PC-3 (cell line): ENCODE measurements around the gene TCL1A. TPM values are rescaled to one million over a fixed set of nuclear protein-coding genes. Genes with fewer than 3 reads are reported as not detected.

ENCODE experiments used
- ATAC-seq: fragments of 200-7000 bp; cut with Tn5 transposase; 2 replicates; pipeline ENCODE4 v1.9.1; 2020; ENCODE audit warnings: mild to moderate bottlenecking, moderate library complexity
- BruUV-seq: library from RNA; stranded (reverse); fragments of 400-500 nt; replicated peaks from 2 replicates; lab custom pipeline; 2021; lab: Mats Ljungman, UMichigan
- CTCF ChIA-PET: fragments of 300-600 bp; sonication (Branson Sonifier 250); formaldehyde crosslinking; loops from one replicate; lab custom pipeline; 2022; ENCODE audit warnings: antibody characterized with exemption; lab: Charles Lee
- POLR2A ChIA-PET: fragments of 300-600 bp; sonication (Branson Sonifier 250); formaldehyde crosslinking; loops from one replicate; lab custom pipeline; 2022; ENCODE audit warnings: antibody characterized with exemption; ENCODE audit not compliant: unreplicated experiment; lab: Charles Lee
- DNase-seq: peaks from one replicate; pipeline ENCODE4 v3.0.0-alpha.2; 2015
- H2AFZ ChIP-seq: fragments of 300-600 bp; sonication (generic); 2 replicates; pipeline ENCODE4 v1.6.0; 2016; ENCODE audit warnings: antibody characterized with exemption, low read length
- H3F3A ChIP-seq: fragments of 300-600 bp; sonication (generic); one replicate; pipeline ENCODE4 v1.6.0; 2017; ENCODE audit warnings: antibody characterized with exemption, low read length, control low read depth, mild to moderate bottlenecking; ENCODE audit not compliant: unreplicated experiment
- H3K27ac ChIP-seq: fragments of 300-600 bp; sonication (generic); 2 replicates; pipeline ENCODE4 v1.5.1; 2016; ENCODE audit warnings: mild to moderate bottlenecking, low read length
- H3K27me3 ChIP-seq: fragments of 300-600 bp; sonication (generic); 2 replicates; pipeline ENCODE4 v1.6.1; 2016; ENCODE audit warnings: low read length, mixed read lengths
- H3K36me3 ChIP-seq: fragments of 300-600 bp; sonication (generic); 2 replicates; pipeline ENCODE4 v1.6.1; 2016; ENCODE audit warnings: low read depth, mixed run types, low read length, mixed read lengths
- H3K4me1 ChIP-seq: fragments of 300-600 bp; sonication (generic); 2 replicates; pipeline ENCODE4 v1.5.1; 2016; ENCODE audit warnings: low read length; ENCODE audit not compliant: insufficient read depth
- H3K4me2 ChIP-seq: fragments of 300-600 bp; sonication (generic); 2 replicates; pipeline ENCODE4 v1.6.0; 2016; ENCODE audit warnings: low read length
- H3K4me3 ChIP-seq: fragments of 300-600 bp; sonication (generic); 2 replicates; pipeline ENCODE4 v1.5.1; 2016; ENCODE audit warnings: mild to moderate bottlenecking, low read length, mixed read lengths
- H3K79me2 ChIP-seq: fragments of 300-600 bp; sonication (generic); 2 replicates; pipeline ENCODE4 v1.6.1; 2017; ENCODE audit warnings: low read length, mixed read lengths
- H3K9ac ChIP-seq: fragments of 300-600 bp; sonication (generic); 2 replicates; pipeline ENCODE4 v1.6.0; 2016; ENCODE audit warnings: mild to moderate bottlenecking, low read length
- H3K9me2 ChIP-seq: fragments of 300-600 bp; sonication (generic); replicated peaks from 2 replicates; pipeline ENCODE4 v1.6.1; 2016; ENCODE audit warnings: mixed run types, low read length, mixed read lengths
- H3K9me3 ChIP-seq: fragments of 300-600 bp; sonication (generic); 2 replicates; pipeline ENCODE4 v1.6.1; 2016; ENCODE audit warnings: low read length, mixed read lengths
- H4K20me1 ChIP-seq: fragments of 300-600 bp; sonication (generic); 2 replicates; pipeline ENCODE4 v1.6.1; 2016; ENCODE audit warnings: low read length, mixed read lengths
- EZH2 ChIP-seq: fragments of 300-600 bp; sonication (generic); IDR thresholded peaks from one replicate; pipeline ENCODE4 v1.6.1; 2017; ENCODE audit warnings: antibody characterized with exemption, mild to moderate bottlenecking, low read length; ENCODE audit not compliant: unreplicated experiment
- EZH2phosphoT487 ChIP-seq: fragments of 300-600 bp; sonication (generic); IDR thresholded peaks from 2 replicates; pipeline ENCODE4 v1.6.1; 2018; ENCODE audit warnings: mild to moderate bottlenecking, antibody characterized with exemption, low read length, borderline replicate concordance
- intact Hi-C: fragments of 100-400 bp; cut with micrococcal nuclease; formaldehyde crosslinking; loops from 2 replicates; pipeline ENCODE4 v1.9.0; 2023
- total RNA-seq: library from RNA; depleted of rRNA; stranded (reverse); fragments of >200 nt; gene quantifications from 2 replicates; pipeline ENCODE4 v1.2.3, GENCODE V29; 2014
- TF ChIP-seq, protein P1 (sequence below): fragments of 300-600 bp; sonication (generic); conservative IDR thresholded peaks from 2 replicates; pipeline ENCODE4 v1.5.1; 2017; ENCODE audit warnings: antibody characterized with exemption, low read depth, mild to moderate bottlenecking, low read length

TCL1A gene
- total RNA-seq, 1 experiment from 2014 or later: not detected

DNA sequence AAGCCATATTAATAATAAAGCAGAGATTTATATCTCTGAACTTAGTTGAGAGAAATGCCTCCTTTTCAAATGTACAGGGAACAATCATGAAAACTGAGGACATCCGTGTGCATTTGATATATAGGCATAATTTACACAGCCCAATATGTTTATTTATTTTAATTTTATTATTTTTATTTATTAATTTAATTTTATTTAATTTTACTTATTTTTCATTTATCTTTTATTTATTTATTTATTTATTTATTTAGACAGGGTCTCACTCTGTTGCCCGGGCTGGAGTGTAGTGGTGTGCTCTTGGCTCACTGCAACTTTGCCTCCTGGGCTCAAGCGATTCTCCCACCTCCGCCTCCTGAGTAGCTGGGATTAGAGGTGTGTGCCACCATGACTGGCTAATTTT, 8.4 kb downstream of the TCL1A start:
- Histone ChIP-seq H4K20me1 (no peaks in the 10 kb centered on the region), H3K9me3 (no peaks in the 10 kb centered on the region), H3K27ac (no peak overlapping the region), H3F3A (no peaks in the 10 kb centered on the region), H3K9me2 (no peaks in the 10 kb centered on the region), H3K4me3 (no peak overlapping the region), H3K27me3 (peaks cover 53% of the 10 kb centered on the region), H3K36me3 (no peaks in the 10 kb centered on the region), H3K9ac (no peak overlapping the region), H3K4me2 (no peak overlapping the region), H2AFZ (no peak overlapping the region), H3K79me2 (no peaks in the 10 kb centered on the region), H3K4me1 (no peaks in the 10 kb centered on the region)
- TF ChIP-seq, protein P1, sequence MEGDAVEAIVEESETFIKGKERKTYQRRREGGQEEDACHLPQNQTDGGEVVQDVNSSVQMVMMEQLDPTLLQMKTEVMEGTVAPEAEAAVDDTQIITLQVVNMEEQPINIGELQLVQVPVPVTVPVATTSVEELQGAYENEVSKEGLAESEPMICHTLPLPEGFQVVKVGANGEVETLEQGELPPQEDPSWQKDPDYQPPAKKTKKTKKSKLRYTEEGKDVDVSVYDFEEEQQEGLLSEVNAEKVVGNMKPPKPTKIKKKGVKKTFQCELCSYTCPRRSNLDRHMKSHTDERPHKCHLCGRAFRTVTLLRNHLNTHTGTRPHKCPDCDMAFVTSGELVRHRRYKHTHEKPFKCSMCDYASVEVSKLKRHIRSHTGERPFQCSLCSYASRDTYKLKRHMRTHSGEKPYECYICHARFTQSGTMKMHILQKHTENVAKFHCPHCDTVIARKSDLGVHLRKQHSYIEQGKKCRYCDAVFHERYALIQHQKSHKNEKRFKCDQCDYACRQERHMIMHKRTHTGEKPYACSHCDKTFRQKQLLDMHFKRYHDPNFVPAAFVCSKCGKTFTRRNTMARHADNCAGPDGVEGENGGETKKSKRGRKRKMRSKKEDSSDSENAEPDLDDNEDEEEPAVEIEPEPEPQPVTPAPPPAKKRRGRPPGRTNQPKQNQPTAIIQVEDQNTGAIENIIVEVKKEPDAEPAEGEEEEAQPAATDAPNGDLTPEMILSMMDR: no peak
- TF ChIP-seq EZH2phosphoT487 (no peak), EZH2 (no peak)
- CTCF ChIA-PET: no interaction called here
- BruUV-seq: no TSS peak
- ATAC-seq (no peak), DNase-seq (no peak)
- POLR2A ChIA-PET: no interaction called here
- intact Hi-C loops: no loop called here

DNA sequence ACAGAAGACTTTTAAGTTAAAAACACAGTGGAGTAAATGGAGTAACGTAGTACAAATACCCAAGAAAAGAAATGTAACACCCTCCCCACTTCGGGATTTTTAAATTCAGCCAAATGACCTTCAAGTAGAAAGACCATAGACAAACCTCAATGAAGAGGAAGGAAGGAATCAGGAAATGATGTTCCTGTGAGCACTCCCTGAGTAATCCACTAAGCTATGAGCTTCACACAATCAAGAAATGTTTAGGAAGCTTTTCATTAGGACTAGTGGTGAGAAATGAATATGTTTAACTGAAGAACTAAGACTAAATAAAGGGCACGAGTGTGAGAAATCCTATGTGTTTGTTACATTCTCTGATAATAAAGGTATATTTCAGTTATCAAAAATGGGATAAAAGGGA, 10.1 kb downstream of the TCL1A start:
- BruUV-seq: no TSS peak
- Histone ChIP-seq H3K27me3 (peaks cover 36% of the 10 kb centered on the region), H3K36me3 (no peaks in the 10 kb centered on the region), H3K4me1 (no peaks in the 10 kb centered on the region), H2AFZ (no peak overlapping the region), H3K9me2 (no peaks in the 10 kb centered on the region), H3K9ac (no peak overlapping the region), H3K79me2 (no peaks in the 10 kb centered on the region), H3K27ac (no peak overlapping the region), H4K20me1 (no peaks in the 10 kb centered on the region), H3K9me3 (no peaks in the 10 kb centered on the region), H3K4me2 (no peak overlapping the region), H3K4me3 (no peak overlapping the region), H3F3A (no peaks in the 10 kb centered on the region)
- DNase-seq (no peak), ATAC-seq (no peak)
- POLR2A ChIA-PET: no interaction called here
- TF ChIP-seq EZH2phosphoT487 (no peak), EZH2 (no peak)
- TF ChIP-seq, protein P1: no peak
- CTCF ChIA-PET: no interaction called here
- intact Hi-C loops: no loop called here

DNA sequence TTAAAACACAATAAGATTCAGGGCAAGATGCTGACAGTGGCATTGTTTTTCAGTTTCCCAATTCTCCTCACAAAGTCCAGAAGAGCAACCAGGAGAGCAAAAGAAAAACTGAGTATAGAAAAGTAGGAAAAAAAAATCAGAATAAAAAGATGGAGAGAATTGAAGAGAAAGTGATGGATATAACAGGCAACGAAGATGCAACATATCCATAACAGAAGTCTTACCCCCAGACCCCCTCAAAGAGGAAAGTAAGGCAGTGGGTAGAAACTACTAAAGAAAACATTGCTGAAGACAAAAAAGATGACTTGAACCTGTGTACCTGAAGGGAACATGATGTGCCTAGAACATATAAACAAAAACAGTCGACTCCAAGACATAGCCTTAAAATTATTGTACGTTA, 10.6 kb downstream of the TCL1A start:
- TF ChIP-seq, protein P1: no peak
- TF ChIP-seq EZH2phosphoT487: no peak
- TF ChIP-seq EZH2: no peak
- Histone ChIP-seq H3F3A (no peaks in the 10 kb centered on the region), H3K36me3 (no peaks in the 10 kb centered on the region), H3K4me2 (no peak overlapping the region), H4K20me1 (no peaks in the 10 kb centered on the region), H3K27ac (no peak overlapping the region), H3K4me1 (no peaks in the 10 kb centered on the region), H3K4me3 (no peak overlapping the region), H2AFZ (no peak overlapping the region), H3K27me3 (peaks cover 33% of the 10 kb centered on the region), H3K9me3 (no peaks in the 10 kb centered on the region), H3K9ac (no peak overlapping the region), H3K9me2 (no peaks in the 10 kb centered on the region), H3K79me2 (no peaks in the 10 kb centered on the region)
- DNase-seq (no peak), ATAC-seq (no peak)
- ChIA-PET POLR2A (no interaction called here), CTCF (no interaction called here)
- intact Hi-C loops: no loop called here
- no TSS peak for BruUV-seq
